ENCODE measurements around the gene PAMR1.

The PAMR1 gene

DNA sequence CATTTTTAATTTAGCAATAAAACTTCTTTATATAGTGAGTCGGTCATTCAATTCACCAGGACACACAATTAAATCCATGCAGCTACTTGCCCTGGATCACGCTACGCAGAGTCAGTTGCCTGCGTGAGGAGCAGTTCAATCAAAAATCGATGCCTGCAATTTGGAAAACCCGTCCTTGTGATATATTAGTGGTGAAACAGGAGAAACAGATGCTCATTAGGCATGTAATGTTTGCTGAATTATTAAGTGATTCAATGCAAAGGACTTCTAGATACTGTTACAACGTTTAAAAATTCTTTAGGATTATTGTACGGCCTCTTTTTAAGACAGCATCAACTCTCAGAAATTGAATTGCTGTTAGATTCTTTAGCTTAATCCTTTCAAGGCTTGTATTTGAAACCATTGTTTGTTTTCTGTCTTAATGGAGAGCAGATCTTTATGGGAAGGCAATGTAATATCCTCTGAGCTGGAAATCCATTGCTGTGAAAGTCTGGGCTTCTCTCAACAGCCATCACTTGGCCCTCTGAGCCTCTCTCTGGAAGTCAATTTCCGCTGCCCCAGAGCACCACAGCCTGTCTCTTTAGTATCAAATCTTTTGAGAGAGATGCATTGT lies 20.1 kb upstream of the PAMR1 start:
- Histone ChIP-seq H3K9me2 (replicated peaks; ENCODE audit: low read depth, low read length) (no peaks in the 10 kb centered on the region), H3F3A (ENCODE audit: low read depth) (no peaks in the 10 kb centered on the region), H3K4me3 (ENCODE audit: low read length, poor library complexity, severe bottlenecking) (no peak overlapping the region), H3K9ac (ENCODE audit: low read depth, low read length, poor library complexity, severe bottlenecking) (no peak overlapping the region), H3K4me1 (ENCODE audit: insufficient read depth, low read length, poor library complexity, severe bottlenecking) (no peaks in the 10 kb centered on the region), H3K4me2 (ENCODE audit: low read depth, low read length, poor library complexity, severe bottlenecking) (no peak overlapping the region), H3K27me3 (ENCODE audit: insufficient read depth, low read length, poor library complexity, severe bottlenecking) (no peaks in the 10 kb centered on the region), H3K79me2 (ENCODE audit: insufficient read depth, low read length) (no peaks in the 10 kb centered on the region), H3K36me3 (ENCODE audit: insufficient read depth, low read length) (no peaks in the 10 kb centered on the region), H3K9me3 (ENCODE audit: insufficient read depth, low read depth, low read length) (no peaks in the 10 kb centered on the region), H2AFZ (ENCODE audit: low read length) (no peak overlapping the region), H4K20me1 (ENCODE audit: insufficient read depth, low read length, poor library complexity, severe bottlenecking) (no peaks in the 10 kb centered on the region)
- no peak for TF ChIP-seq EZH2phosphoT487 (IDR thresholded peaks at IDR 0.05; ENCODE audit: borderline replicate concordance)
- TF ChIP-seq, protein P1, sequence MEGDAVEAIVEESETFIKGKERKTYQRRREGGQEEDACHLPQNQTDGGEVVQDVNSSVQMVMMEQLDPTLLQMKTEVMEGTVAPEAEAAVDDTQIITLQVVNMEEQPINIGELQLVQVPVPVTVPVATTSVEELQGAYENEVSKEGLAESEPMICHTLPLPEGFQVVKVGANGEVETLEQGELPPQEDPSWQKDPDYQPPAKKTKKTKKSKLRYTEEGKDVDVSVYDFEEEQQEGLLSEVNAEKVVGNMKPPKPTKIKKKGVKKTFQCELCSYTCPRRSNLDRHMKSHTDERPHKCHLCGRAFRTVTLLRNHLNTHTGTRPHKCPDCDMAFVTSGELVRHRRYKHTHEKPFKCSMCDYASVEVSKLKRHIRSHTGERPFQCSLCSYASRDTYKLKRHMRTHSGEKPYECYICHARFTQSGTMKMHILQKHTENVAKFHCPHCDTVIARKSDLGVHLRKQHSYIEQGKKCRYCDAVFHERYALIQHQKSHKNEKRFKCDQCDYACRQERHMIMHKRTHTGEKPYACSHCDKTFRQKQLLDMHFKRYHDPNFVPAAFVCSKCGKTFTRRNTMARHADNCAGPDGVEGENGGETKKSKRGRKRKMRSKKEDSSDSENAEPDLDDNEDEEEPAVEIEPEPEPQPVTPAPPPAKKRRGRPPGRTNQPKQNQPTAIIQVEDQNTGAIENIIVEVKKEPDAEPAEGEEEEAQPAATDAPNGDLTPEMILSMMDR (conservative IDR thresholded peaks at IDR 0.05; ENCODE audit: low read length): no peak

DNA sequence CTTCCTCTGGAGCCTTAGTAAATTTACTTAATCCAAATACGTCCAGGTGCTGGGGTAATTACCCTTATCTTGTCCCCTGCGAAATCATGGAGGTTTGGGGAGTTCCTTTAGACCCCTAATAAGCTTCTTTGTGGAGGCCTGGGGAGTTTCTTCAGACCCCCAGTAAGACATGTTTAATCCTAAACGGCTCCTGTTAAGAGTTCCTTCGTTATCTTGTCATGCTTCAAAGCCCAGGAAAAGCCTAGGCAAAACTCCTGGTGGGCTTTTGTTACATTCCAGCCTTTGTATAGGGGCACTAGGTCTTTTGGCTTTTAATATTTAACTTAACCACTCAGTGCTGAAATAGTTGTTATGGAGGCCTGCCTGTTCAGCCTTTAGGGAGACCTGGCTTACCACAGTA lies 18.1 kb upstream of the PAMR1 start:
- Histone ChIP-seq H3K9me3 (ENCODE audit: insufficient read depth, low read depth, low read length) (no peaks in the 10 kb centered on the region), H3K4me1 (ENCODE audit: insufficient read depth, low read length, poor library complexity, severe bottlenecking) (no peaks in the 10 kb centered on the region), H3F3A (ENCODE audit: low read depth) (no peaks in the 10 kb centered on the region), H3K36me3 (ENCODE audit: insufficient read depth, low read length) (no peaks in the 10 kb centered on the region), H3K9ac (ENCODE audit: low read depth, low read length, poor library complexity, severe bottlenecking) (no peak overlapping the region), H3K4me3 (ENCODE audit: low read length, poor library complexity, severe bottlenecking) (no peak overlapping the region), H3K27me3 (ENCODE audit: insufficient read depth, low read length, poor library complexity, severe bottlenecking) (no peaks in the 10 kb centered on the region), H3K4me2 (ENCODE audit: low read depth, low read length, poor library complexity, severe bottlenecking) (no peak overlapping the region), H4K20me1 (ENCODE audit: insufficient read depth, low read length, poor library complexity, severe bottlenecking) (no peaks in the 10 kb centered on the region), H3K79me2 (ENCODE audit: insufficient read depth, low read length) (no peaks in the 10 kb centered on the region), H2AFZ (ENCODE audit: low read length) (no peak overlapping the region), H3K9me2 (replicated peaks; ENCODE audit: low read depth, low read length) (no peaks in the 10 kb centered on the region)
- TF ChIP-seq, protein P1 (conservative IDR thresholded peaks at IDR 0.05; ENCODE audit: low read length): no peak
- TF ChIP-seq EZH2phosphoT487 (IDR thresholded peaks at IDR 0.05; ENCODE audit: borderline replicate concordance): no peak

GRCh38 chr11:35541621-35542375 lies 16.4 kb upstream of the PAMR1 start:
- Histone ChIP-seq H2AFZ (ENCODE audit: low read length) (no peak overlapping the region), H3K4me1 (ENCODE audit: insufficient read depth, low read length, poor library complexity, severe bottlenecking) (no peaks in the 10 kb centered on the region)

More at GRCh38 chr11:35541621-35542375, 16.4 kb upstream of the PAMR1 start:
- no peak overlapping the region for H3K4me3 ChIP-seq (ENCODE audit: low read length, poor library complexity, severe bottlenecking)
- TF ChIP-seq, protein P1 (conservative IDR thresholded peaks at IDR 0.05; ENCODE audit: low read length): no peak
- no peak for TF ChIP-seq EZH2phosphoT487 (IDR thresholded peaks at IDR 0.05; ENCODE audit: borderline replicate concordance)
- no peaks in the 10 kb centered on the region for H3K9me3 ChIP-seq (ENCODE audit: insufficient read depth, low read depth, low read length)
- no peak overlapping the region for H3K4me2 ChIP-seq (ENCODE audit: low read depth, low read length, poor library complexity, severe bottlenecking)
- no peaks in the 10 kb centered on the region for H3K36me3 ChIP-seq (ENCODE audit: insufficient read depth, low read length)
- no peaks in the 10 kb centered on the region for H3K9me2 ChIP-seq (replicated peaks; ENCODE audit: low read depth, low read length)
- no peaks in the 10 kb centered on the region for H3F3A ChIP-seq (ENCODE audit: low read depth)
- H3K79me2 ChIP-seq (ENCODE audit: insufficient read depth, low read length): no peaks in the 10 kb centered on the region
- H3K9ac ChIP-seq (ENCODE audit: low read depth, low read length, poor library complexity, severe bottlenecking): no peak overlapping the region
- no peaks in the 10 kb centered on the region for H4K20me1 ChIP-seq (ENCODE audit: insufficient read depth, low read length, poor library complexity, severe bottlenecking)
- no peaks in the 10 kb centered on the region for H3K27me3 ChIP-seq (ENCODE audit: insufficient read depth, low read length, poor library complexity, severe bottlenecking)

Measured in Loucy (cell line).